OCI-LY7 (cell line): ENCODE data around the gene ZFYVE28. TPM values are rescaled to one million over a fixed set of nuclear protein-coding genes. Genes with fewer than 3 reads are reported as not detected.
"Not testable (repeated sequence)": the region's sequence is repeated elsewhere in the genome, so short reads cannot be mapped to it uniquely, and the experiment has no call there.

ENCODE experiments used
- BruUV-seq: library from RNA; stranded (reverse); fragments of 400-500 nt; replicated peaks from 2 replicates; lab custom pipeline; 2021; lab: Mats Ljungman, UMichigan
- CTCF ChIA-PET: fragments of 300-600 bp; sonication (Branson Sonifier 250); formaldehyde crosslinking; loops from one replicate; lab custom pipeline; 2022; ENCODE audit warnings: antibody characterized with exemption; ENCODE audit not compliant: unreplicated experiment; lab: Charles Lee
- POLR2A ChIA-PET: fragments of 300-600 bp; sonication (Branson Sonifier 250); formaldehyde crosslinking; loops from one replicate; lab custom pipeline; 2022; ENCODE audit warnings: antibody characterized with exemption; lab: Charles Lee
- DNase-seq: peaks from one replicate; pipeline ENCODE4 v3.0.0-alpha.2; 2015; ENCODE audit warnings: low spot score
- H2AFZ ChIP-seq: fragments of 200-600 bp; sonication (generic), shearing (Covaris generic); 2 replicates; pipeline ENCODE4 v1.6.1; 2014; ENCODE audit warnings: mild to moderate bottlenecking, antibody characterized with exemption, low read length, moderate library complexity
- H3K27ac ChIP-seq: fragments of 200-600 bp; sonication (generic); 2 replicates; pipeline ENCODE4 v1.5.1; 2014; ENCODE audit warnings: mixed run types, low read depth, mild to moderate bottlenecking, moderate library complexity, low read length, inconsistent platforms; ENCODE audit not compliant: poor library complexity, severe bottlenecking
- H3K36me3 ChIP-seq: fragments of 200-600 bp; sonication (generic); 2 replicates; pipeline ENCODE4 v1.6.1; 2014; ENCODE audit warnings: mild to moderate bottlenecking, antibody characterized with exemption, low read length, moderate library complexity, mixed read lengths; ENCODE audit not compliant: insufficient read depth
- H3K4me1 ChIP-seq: fragments of 200-600 bp; sonication (generic); 2 replicates; pipeline ENCODE4 v1.5.1; 2014; ENCODE audit warnings: mild to moderate bottlenecking, low read length; ENCODE audit not compliant: insufficient read depth, poor library complexity, severe bottlenecking
- H3K4me2 ChIP-seq: fragments of 200-600 bp; sonication (generic); 2 replicates; pipeline ENCODE4 v1.6.1; 2014; ENCODE audit warnings: mild to moderate bottlenecking, low read length
- H3K4me3 ChIP-seq: fragments of 200-600 bp; sonication (generic); 2 replicates; pipeline ENCODE4 v1.5.1; 2014; ENCODE audit warnings: mild to moderate bottlenecking, low read depth, low read length; ENCODE audit not compliant: poor library complexity, severe bottlenecking
- H3K79me2 ChIP-seq: fragments of 200-600 bp; sonication (generic); 2 replicates; pipeline ENCODE4 v1.6.1; 2016; ENCODE audit warnings: low read depth, mild to moderate bottlenecking, low read length, moderate library complexity, mixed read lengths; ENCODE audit not compliant: insufficient read depth
- H3K9me2 ChIP-seq: fragments of 200-600 bp; sonication (generic); 2 replicates; pipeline ENCODE4 v1.6.1; 2016; ENCODE audit warnings: mild to moderate bottlenecking, low read length, mixed read lengths; ENCODE audit not compliant: insufficient read depth
- H3K9me3 ChIP-seq: fragments of 200-600 bp; sonication (generic); 2 replicates; pipeline ENCODE4 v1.6.1; 2014; ENCODE audit warnings: mild to moderate bottlenecking, mixed run types, low read length, mixed read lengths
- H4K20me1 ChIP-seq: fragments of 200-600 bp; sonication (generic); 2 replicates; pipeline ENCODE4 v1.6.1; 2014; ENCODE audit warnings: mild to moderate bottlenecking, antibody characterized with exemption, low read length, moderate library complexity, mixed read lengths; ENCODE audit not compliant: insufficient read depth
- CTCF ChIP-seq: fragments of 200-600 bp; sonication (generic); conservative IDR thresholded peaks from 2 replicates; pipeline ENCODE4 v1.5.1; 2014; ENCODE audit warnings: mild to moderate bottlenecking, antibody characterized with exemption, low read length, moderate library complexity, mixed read lengths
- EZH2phosphoT487 ChIP-seq: fragments of 200-600 bp; sonication (generic); IDR thresholded peaks from 2 replicates; pipeline ENCODE4 v1.6.1; 2018; ENCODE audit warnings: low read depth, borderline replicate concordance, mild to moderate bottlenecking, mixed run types, antibody characterized with exemption, low read length, moderate library complexity, mixed read lengths
- intact Hi-C: fragments of 100-400 bp; cut with micrococcal nuclease; formaldehyde crosslinking; loops from one replicate; pipeline ENCODE4 v1.10.0; 2022; ENCODE audit not compliant: unreplicated experiment
- total RNA-seq, 2 experiments: library from RNA; depleted of rRNA in 1 of 2; stranded (reverse); fragments of >200 nt in 1 of 2; shearing (Covaris generic) in 1 of 2; gene quantifications; 2 replicates each; pipeline ENCODE4 v1.2.3, GENCODE V29; 2014 to 2022

Gene ZFYVE28
- total RNA-seq, 2 experiments from 2014 or later: 0.32 TPM; not detected in 1

GRCh38 chr4:2275546-2276251 is 142.7 kb downstream of the ZFYVE28 start:
- no peaks in the 10 kb centered on the region for H4K20me1 ChIP-seq
- no peak overlapping the region for H3K4me3 ChIP-seq
- H2AFZ ChIP-seq: no peak overlapping the region
- no peak for TF ChIP-seq EZH2phosphoT487
- TF ChIP-seq CTCF: no peak
- intact Hi-C loops: no loop called here
- ChIA-PET POLR2A (no interaction called here), CTCF (no interaction called here)
- DNase-seq: no peak
- H3K9me3 ChIP-seq: no peaks in the 10 kb centered on the region
- H3K4me2 ChIP-seq: no peak overlapping the region
- H3K9me2 ChIP-seq: no peaks in the 10 kb centered on the region
- H3K36me3 ChIP-seq: no peaks in the 10 kb centered on the region
- BruUV-seq: no TSS peak
- no peaks in the 10 kb centered on the region for H3K79me2 ChIP-seq
- no peaks in the 10 kb centered on the region for H3K4me1 ChIP-seq
- H3K27ac ChIP-seq: no peak overlapping the region

GRCh38 chr4:2275044-2275397 is 143.4 kb downstream of the ZFYVE28 start:
- H3K36me3 ChIP-seq, H3K4me2 ChIP-seq, H2AFZ ChIP-seq, DNase-seq, H3K9me2 ChIP-seq, BruUV-seq, CTCF ChIA-PET, H3K79me2 ChIP-seq, H3K9me3 ChIP-seq, intact Hi-C loops, H3K4me1 ChIP-seq, H4K20me1 ChIP-seq, POLR2A ChIA-PET, H3K4me3 ChIP-seq, H3K27ac ChIP-seq: not testable (repeated sequence)

- Histone ChIP-seq H2AFZ (no peak overlapping the region), H3K9me2 (no peaks in the 10 kb centered on the region), H3K4me2 (no peak overlapping the region), H3K27ac (no peak overlapping the region), H3K4me3 (no peak overlapping the region), H3K9me3 (no peaks in the 10 kb centered on the region), H3K79me2 (no peaks in the 10 kb centered on the region), H4K20me1 (no peaks in the 10 kb centered on the region), H3K4me1 (no peaks in the 10 kb centered on the region), H3K36me3 (no peaks in the 10 kb centered on the region)
- BruUV-seq: no TSS peak
- TF ChIP-seq CTCF (no peak), EZH2phosphoT487 (no peak)
- DNase-seq: no peak
- ChIA-PET POLR2A (no interaction called here), CTCF (no interaction called here)
- intact Hi-C loops: no loop called here
These were observed 144.0 kb downstream of the ZFYVE28 start for GRCh38 chr4:2274320-2275043.
